Measurements from ENCODE around the gene ENDOV.
A peak's percentile ranks its signal among the peaks of the same experiment; 100 is the strongest.

The ENDOV gene

GRCh38 chr17:80453126-80453997 is 38.4 kb downstream of the ENDOV start:
- no peak for DNase-seq

DNA sequence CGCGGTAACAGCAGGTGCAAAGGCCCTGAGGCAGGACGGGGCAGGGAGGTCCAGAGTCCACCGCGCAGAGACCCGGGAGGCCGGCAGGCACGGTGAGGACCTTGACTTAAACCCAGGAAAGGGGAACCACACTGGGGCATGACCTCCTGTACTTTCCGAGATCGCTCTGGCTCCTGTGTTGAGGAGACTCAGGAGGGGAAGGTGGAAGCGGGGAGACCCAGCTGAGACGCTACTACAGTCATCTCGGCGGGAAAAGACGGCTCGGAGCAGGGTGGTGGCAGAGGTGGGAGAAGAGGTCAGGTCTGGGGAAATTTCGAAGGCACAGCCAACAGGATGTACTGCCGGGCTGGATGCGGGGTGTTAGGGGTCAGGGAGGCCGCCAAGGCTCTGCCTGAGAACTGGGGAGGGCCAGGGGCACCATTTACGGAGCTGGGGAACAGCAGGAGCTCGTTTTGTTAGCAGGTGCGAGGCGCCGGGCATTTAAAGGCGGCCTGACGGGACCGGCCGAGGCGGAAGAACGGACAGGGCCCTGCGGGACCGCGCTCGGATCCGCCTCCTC is 39.1 kb downstream of the ENDOV start:
- no peak for DNase-seq

DNA sequence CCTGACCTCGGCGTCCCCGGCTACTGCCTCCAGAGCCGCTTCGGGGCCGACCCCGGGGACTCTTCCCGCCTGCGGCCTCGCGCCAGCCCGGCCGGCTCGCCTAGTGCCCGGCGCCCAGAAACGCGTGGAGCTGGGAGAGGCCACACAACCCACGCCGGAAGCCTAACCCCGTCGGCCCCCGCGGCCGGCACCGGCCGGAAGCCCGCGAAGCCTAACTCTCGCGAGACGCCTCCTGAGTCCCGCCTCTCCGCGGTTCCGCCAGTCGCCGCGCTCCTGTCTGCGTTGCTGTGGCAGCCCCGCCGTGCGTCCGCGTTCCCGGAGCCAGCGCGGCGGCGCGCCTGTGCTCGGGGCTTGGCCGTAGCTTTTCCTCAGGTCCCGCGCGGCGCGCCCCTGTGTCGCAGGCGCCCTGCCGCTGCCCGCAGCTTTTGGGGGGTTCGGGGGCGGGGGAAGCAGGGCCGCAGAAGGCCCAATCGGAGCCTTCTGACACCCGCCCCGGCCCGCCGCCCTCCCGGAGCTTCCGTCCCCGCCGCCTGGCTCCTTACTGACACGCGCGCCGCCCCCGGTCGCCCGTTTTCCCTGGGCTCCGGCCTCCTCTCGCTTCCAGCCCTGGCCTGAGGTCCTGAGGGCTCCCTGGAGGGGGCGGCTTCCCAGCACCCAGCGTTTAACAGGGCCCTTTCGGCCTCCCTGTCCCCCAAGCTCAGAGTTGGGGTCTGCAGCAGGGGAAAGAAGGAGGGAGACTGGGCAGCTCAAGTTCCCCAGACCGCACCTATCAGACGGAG is 39.8 kb downstream of the ENDOV start:
- DNase-seq: peak; percentile 91

DNA sequence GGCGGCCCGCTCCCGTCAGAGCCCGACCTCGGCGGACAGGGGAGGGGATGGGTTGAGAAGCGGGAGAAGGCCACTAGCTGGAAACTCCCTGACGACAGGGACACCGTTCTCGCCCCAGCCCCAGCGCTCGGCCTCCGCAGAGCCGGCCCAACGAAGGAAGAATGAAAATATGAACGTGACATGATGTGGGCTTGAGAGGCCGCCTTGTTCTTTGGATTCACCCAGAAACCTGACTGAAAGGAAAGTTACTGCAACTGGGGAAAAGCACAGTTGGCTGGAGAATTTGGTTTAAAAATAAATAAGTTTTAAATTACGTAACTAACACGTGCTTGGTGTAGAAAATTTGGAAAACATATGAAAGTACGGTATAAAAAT is 40.4 kb downstream of the ENDOV start:
- DNase-seq: no peak

GRCh38 chr17:80455784-80456183 is 40.8 kb downstream of the ENDOV start:
- no peak for DNase-seq

GRCh38 chr17:80456465-80457235 is 41.7 kb downstream of the ENDOV start:
- DNase-seq: no peak

GRCh38 chr17:80457236-80457856 is 42.4 kb downstream of the ENDOV start:
- no peak for DNase-seq

GRCh38 chr17:80458016-80458415 is 43.0 kb downstream of the ENDOV start:
- DNase-seq: no peak

DNA sequence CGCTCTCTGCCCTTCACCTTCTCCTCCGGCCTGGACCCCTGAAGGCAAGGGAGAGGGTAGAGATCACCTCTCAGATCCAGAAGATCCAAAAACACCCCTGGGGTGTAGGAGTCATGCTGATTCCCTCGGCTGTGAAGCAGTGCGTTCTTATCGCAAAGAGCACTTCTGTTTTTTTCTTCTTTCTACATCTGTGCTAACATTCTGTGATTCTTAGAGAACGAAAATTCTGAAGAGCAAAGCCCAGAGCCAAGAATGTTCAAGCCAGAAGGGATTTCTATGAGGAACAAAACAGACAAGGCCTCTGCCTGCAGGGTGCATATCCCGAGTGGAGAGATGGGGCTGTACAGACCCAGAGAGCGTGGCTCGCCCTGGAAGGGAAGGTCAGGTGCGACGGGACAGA is 44.3 kb downstream of the ENDOV start:
- DNase-seq: no peak

GRCh38 chr17:80460429-80460834 is 45.5 kb downstream of the ENDOV start:
- DNase-seq: no peak

DNA sequence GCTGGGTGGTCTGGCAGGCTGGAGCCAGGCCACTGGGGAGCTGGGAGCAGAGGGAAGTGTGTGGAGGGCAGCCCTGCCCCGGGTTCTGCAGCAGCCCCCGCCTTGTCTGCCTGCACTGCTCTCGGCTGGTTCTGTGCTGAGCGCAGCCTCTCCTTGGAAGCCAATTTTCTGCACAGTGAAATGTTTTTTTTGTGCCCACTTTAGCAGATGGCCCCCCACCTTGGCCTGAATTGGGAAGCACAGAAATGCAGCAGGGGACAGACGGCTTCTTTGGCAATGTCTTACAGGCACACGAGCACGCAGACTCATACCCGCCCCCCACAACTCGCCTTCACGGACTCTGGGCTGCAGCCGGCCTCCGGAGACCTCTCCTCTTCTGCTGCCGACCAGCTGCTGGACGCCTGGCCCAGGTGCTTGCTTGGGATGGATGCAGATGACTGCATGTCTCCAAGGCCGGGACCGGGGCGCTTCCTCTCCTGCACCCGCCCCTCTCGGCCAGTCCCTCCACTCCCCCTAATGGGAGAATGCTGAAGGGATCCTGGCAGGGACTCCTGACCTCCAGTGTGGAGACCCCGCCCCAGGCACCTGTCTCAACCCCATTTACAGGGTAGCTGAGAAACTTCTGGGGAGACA is 46.7 kb downstream of the ENDOV start:
- no peak for DNase-seq

GRCh38 chr17:80463784-80464400 is 48.9 kb downstream of the ENDOV start:
- DNase-seq: no peak

GRCh38 chr17:80464486-80464885 is 49.5 kb downstream of the ENDOV start:
- DNase-seq: no peak

DNA sequence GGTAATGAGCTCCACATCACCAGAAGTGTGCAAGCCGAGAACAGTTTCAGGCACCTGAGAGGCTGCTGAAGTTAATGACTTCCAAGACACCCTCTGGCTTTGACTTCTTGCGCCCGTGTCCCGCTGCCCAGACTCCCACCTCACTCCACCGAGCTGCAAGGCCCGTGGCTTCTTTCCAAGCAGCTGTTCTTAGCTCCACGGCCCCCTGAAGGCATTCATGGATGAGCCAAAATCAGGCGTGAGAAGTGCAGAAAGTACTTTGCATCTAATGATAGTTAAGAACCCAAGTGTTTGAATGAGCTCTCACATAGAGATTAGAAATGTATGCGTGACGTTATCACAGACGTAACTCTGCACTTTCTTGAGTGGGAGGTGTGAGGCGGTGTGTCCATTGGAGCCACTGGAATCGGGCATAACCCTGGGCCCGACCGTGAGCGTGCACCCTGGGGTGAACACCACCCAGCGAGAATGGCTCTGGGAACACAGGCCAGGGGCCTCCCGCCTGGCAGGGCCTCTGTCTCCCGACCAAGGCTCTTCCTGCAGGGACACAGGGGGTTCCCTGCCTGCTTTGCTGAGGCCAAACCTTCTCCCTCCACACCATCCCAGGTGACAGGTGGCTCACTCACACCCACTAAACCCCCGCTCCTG is 50.5 kb downstream of the ENDOV start:
- DNase-seq: no peak

DNA sequence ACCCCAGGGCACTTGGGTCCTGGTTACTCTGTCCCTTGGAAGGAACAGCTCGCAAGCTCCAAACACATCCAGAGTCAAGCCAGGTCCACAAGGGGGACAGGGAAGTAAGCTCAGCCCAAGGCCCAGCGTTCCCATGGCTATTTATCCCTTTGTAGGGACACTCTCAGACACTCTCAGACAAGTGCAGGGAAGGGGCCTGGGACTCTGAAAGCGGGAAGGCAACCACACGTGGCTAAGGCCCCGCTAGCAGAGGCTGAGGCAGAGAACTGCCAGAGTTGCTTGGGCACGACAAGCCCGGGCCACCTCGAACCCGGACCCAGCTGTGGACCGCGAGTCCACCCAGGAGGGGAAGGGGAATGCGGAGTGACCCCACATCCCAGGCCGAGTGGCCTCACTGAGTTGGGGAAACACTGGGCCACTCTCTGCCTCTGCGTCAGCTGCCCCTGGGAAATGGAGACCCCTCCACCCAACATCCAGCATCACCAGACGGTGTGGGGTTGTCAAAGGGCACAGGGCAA is 51.3 kb downstream of the ENDOV start:
- DNase-seq: no peak

DNA sequence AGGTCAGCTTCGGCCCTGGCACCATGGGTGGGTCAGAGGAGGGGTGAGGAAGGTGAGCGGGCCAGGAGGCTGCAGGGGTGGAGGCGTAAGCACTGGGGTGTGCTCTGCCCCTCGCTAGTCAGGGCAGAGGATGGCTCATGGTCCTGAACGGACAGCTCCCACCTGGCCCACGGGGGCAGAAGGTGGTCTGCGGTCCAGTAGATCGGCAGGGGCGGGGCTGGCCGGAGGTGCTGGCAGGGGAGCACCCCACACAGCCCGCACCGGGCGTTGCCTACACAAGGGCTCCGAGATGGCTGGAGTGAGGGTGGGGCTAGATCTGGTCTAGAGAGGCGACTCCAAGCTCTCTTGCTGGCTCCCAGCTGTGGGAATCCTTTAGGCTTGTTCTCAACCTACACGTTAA is 53.3 kb downstream of the ENDOV start:
- DNase-seq: no peak

DNA sequence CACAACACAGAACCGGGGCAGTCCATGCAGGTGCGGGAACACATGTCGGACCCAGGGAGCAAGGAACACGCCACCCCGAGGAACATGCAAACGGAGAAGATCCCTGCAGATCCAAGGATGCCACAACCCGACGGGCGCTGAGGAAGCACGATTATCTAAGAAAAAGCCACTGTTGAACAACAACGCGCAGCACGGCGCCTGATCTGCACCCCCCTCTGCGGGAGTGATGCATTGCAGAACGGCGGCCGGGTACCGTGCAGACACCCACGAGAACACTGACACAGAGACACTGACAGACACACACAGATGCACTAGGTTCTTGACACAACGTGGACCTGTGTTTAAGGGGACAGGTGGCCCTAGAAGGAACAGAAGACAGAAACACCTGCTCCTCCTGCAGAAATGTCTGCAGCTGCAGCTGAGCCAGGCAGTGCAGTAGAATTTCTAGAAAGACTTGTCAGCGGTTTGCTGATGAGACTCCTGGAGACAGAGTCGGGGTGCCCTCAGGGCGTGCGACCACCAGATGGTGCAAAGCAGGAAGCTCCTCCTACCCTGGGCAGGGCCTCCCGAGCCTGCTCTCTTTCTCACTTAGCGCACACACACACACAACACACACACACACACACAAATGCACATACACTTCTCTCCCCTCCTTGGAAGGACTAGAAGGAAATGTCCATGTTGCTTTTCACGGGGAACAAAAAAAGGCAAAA is 54.0 kb downstream of the ENDOV start:
- DNase-seq: no peak

GRCh38 chr17:80469667-80470066 is 54.7 kb downstream of the ENDOV start:
- DNase-seq: no peak

GRCh38 chr17:80470603-80471002 is 55.6 kb downstream of the ENDOV start:
- DNase-seq: no peak

DNA sequence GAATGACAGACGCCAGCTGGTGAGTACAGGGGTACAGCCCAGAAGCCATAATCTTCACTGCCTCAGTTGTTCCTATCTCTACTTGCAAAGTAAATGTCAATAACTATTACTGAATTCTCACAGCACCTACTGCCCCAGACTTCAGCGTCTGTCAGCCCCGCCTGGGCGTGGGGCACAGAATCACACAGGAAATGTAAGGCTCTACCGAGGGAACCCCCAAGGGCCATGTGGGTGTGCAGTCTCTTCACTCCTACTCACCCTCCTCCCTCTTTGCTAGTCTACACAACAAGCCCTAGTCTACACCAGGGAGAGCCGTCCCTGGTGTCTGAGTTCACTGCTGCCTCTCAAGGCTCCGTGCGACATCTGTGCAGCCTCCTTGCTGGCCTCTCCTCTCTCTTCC is 57.0 kb downstream of the ENDOV start:
- DNase-seq: no peak

All from NCI-H1105 (cell line).